GM19372 (cell line): ENCODE results near the gene KRTAP5-4.
A peak's percentile ranks its signal among the peaks of the same experiment; 100 is the strongest.

Experiments used
- ATAC-seq: cut with Tn5 transposase; IDR thresholded peaks from one replicate; pipeline ENCODE4 v1.9.1; 2021; ENCODE audit warnings: mild to moderate bottlenecking, low read depth, moderate library complexity; ENCODE audit not compliant: unreplicated experiment

The KRTAP5-4 gene

DNA sequence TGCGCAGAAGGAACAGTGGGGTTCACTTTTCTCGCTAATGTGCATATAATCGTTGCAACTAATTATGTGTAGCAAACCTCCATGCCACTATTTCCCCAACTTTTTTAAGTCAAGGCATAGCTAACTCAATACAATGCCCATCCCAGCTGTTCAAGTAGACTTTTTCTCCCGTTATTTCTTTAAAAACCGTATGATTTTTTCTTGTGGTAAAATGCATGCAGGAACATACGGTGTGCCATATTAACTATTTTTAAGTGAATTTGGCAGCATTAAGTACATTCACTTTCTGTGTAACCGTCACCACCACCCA lies 47.0 kb downstream of the KRTAP5-4 start:
- no peak for ATAC-seq

DNA sequence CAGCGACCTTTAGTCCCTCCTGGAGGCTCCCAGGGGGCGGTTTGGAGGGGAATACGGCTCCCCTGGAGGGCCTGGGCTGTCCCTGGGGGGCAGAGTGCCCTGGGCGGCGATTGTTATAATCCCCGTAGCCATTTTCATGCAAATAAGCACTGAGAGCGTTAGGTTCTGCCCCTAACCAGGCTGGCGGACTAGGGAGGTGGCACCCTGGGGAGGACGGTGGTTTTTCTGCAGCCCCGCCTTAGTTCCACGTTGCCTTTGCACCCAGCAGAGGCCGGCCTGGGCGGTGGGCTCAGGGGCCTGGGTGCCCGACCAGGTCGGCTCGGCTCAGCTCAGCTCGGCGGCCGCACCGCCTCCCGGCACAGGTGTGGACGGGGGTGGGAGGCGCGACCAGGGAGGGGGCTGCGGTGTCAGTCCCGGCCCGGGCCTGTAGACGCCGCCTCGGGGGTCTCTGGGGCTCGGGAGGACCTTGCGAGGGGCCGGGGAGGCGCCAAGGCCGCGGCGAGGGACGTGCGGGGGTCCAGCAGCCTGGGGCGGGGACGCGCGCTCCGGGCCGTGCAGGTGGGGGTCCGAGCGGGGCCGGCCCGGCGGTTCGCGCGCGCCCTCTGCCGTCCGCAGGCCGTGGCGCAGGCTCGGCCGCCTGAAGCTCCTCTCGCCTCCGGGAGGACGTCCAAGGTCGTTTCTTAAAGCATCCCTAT lies 47.6 kb downstream of the KRTAP5-4 start:
- ATAC-seq, result peak; percentile 47

- ATAC-seq, result no peak
These were observed 48.1 kb downstream of the KRTAP5-4 start for GRCh38 chr11:1573903-1574237.

- no peak for ATAC-seq
These were observed 48.6 kb downstream of the KRTAP5-4 start for GRCh38 chr11:1573077-1573902.

DNA sequence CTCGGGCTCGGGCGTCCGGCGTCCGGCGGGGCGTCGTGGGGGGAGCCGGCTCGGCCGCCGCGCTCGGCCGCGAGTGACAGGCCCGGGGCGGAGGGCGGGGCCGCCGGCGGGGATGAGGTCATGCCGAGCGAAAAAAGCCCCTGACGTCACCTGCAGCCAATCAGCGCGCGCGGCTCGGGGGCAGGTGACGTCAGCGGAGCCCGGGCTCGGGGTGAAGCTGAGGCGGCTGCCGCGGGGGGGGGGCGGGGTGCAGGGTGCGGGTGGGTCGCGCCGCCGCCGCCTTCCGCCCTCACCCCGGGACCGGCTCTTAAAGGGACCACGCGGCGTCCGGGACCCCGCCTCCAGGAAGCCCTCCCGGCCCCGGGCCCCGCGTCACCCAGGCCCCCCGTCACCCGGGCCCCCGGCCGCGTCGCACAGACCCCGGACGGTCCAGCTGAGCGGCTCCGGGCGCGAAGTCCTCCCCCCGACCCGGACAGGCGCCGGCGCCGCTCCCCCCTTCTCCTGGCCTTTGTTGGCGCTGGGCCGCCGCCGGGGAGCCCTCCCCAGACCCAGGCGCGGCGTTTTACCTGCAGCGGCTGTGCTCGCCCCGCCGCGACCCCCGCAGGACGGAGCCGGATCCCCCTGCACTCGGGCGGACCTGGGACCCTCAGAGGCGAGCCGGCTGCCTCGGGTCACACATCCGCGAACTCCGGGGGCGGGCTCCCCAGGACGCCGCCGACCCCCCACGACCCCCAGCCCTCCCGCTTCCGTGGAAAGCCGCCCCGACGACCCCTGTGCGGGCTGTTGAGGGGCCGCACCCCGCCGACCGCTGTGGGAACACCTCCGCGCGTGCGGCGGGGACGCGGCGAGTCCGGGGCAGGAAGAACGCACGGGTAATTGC lies 49.5 kb downstream of the KRTAP5-4 start, which contains the start of gene DUSP8:
Gene DUSP8, minus strand, starts transcription at position 75 of the 880 bp plus-strand sequence. CDS start 6,445 bp downstream, outside the sequence.
- peak; percentile 58 for ATAC-seq

DNA sequence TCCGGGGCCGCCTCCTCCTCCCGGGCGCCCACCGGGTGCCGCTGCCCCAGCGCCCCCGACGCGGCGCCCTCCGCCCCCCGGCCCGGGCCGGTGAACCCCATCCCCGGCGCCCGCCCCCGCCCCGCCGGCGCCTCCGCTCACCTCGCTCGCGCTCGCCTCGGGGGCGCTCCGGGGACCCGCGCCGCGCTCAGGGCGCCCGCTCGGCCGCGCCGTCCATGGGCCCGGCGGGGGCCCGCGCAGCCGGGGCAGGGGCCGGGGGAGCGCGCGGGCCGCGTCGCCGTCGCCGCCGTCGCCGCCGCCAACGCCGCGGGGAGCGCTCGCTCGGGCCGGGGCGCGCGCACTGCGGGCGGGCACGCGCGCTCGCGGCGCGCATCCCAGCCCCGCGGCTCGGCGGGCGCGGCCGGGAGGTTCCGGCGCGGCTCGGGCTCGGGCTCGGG lies 50.2 kb downstream of the KRTAP5-4 start:
- ATAC-seq, result no peak
